Neural cell (in vitro differentiated cells): Measurements from ENCODE around the gene MPP3. TPM values are rescaled to one million over a fixed set of nuclear protein-coding genes. Genes with fewer than 3 reads are reported as not detected.
"Not testable (repeated sequence)": the region's sequence is repeated elsewhere in the genome, so short reads cannot be mapped to it uniquely, and the experiment has no call there.

Source experiments
- H2AFZ ChIP-seq: fragments of 200-600, 300-800 bp; sonication (generic), shearing (Covaris generic); 2 replicates; pipeline ENCODE4 v1.6.0; 2014; ENCODE audit warnings: low read depth, mild to moderate bottlenecking, antibody characterized with exemption, low read length, moderate library complexity
- H3F3A ChIP-seq: fragments of 200-600 bp; shearing (Covaris generic); 2 replicates; pipeline ENCODE4 v1.6.1; 2016; ENCODE audit warnings: mild to moderate bottlenecking, moderate library complexity, mixed read lengths, antibody characterized with exemption, low read length; ENCODE audit not compliant: insufficient read depth, poor library complexity, severe bottlenecking
- H3K27ac ChIP-seq: fragments of 200-600, 300-800 bp; sonication (generic), shearing (Covaris generic); 2 replicates; pipeline ENCODE4 v1.5.1; 2014; ENCODE audit warnings: mild to moderate bottlenecking, low read length, moderate library complexity
- H3K27me3 ChIP-seq: fragments of 300-800, 200-600 bp; sonication (generic), shearing (Covaris generic); 2 replicates; pipeline ENCODE4 v1.6.0; 2014; ENCODE audit warnings: mild to moderate bottlenecking, low read depth, low read length, moderate library complexity; ENCODE audit not compliant: insufficient read depth
- H3K36me3 ChIP-seq: fragments of 300-800, 200-600 bp; sonication (generic), shearing (Covaris generic); 2 replicates; pipeline ENCODE4 v1.5.1; 2014; ENCODE audit warnings: mild to moderate bottlenecking, antibody characterized with exemption, low read length, moderate library complexity; ENCODE audit not compliant: insufficient read depth
- H3K4me2 ChIP-seq: fragments of 300-800, 200-600 bp; sonication (generic), shearing (Covaris generic); 2 replicates; pipeline ENCODE4 v1.6.0; 2014; ENCODE audit warnings: mild to moderate bottlenecking, low read length
- H3K4me3 ChIP-seq: fragments of 300-800, 200-600 bp; sonication (generic), shearing (Covaris generic); 2 replicates; pipeline ENCODE4 v1.5.1; 2014; ENCODE audit warnings: mild to moderate bottlenecking, low read length, moderate library complexity
- H3K79me2 ChIP-seq: fragments of 200-600 bp; shearing (Covaris generic); replicated peaks from 2 replicates; pipeline ENCODE4 v1.6.0; 2014; ENCODE audit warnings: mild to moderate bottlenecking, low read length, moderate library complexity; ENCODE audit not compliant: insufficient read depth
- H3K9ac ChIP-seq: fragments of 300-800, 200-600 bp; sonication (generic), shearing (Covaris generic); 2 replicates; pipeline ENCODE4 v1.6.1; 2016; ENCODE audit warnings: mild to moderate bottlenecking, low read length, mixed read lengths
- H3K9me2 ChIP-seq: fragments of 200-600 bp; shearing (Covaris generic); 2 replicates; pipeline ENCODE4 v1.6.1; 2016; ENCODE audit warnings: mild to moderate bottlenecking, low read length, mixed read lengths; ENCODE audit not compliant: insufficient read depth
- H3K9me3 ChIP-seq: fragments of 200-600, 300-800 bp; sonication (generic), shearing (Covaris generic); 2 replicates; pipeline ENCODE4 v1.6.1; 2016; ENCODE audit warnings: mild to moderate bottlenecking, mixed run types, low read length, moderate library complexity, mixed read lengths
- H4K20me1 ChIP-seq: fragments of 200-600 bp; shearing (Covaris generic); 2 replicates; pipeline ENCODE4 v1.6.1; 2016; ENCODE audit warnings: mild to moderate bottlenecking, mixed run types; ENCODE audit not compliant: insufficient read depth
- CTCF ChIP-seq: fragments of 450-650 bp; IDR thresholded peaks from 2 replicates; pipeline ENCODE4 v1.5.1; 2014; ENCODE audit warnings: antibody characterized with exemption, mild to moderate bottlenecking, moderate library complexity; ENCODE audit not compliant: poor library complexity, severe bottlenecking
- EP300 ChIP-seq: fragments of 450-650 bp; conservative IDR thresholded peaks from 2 replicates; pipeline ENCODE4 v1.6.1; 2014; ENCODE audit warnings: antibody characterized with exemption, mild to moderate bottlenecking, moderate library complexity; ENCODE audit not compliant: poor library complexity, severe bottlenecking
- EZH2 ChIP-seq: fragments of 200-600, 300-800 bp; shearing (Covaris generic), sonication (generic); IDR thresholded peaks from 2 replicates; pipeline ENCODE4 v1.6.1; 2014; ENCODE audit warnings: antibody characterized with exemption, low read length, borderline replicate concordance, mild to moderate bottlenecking; ENCODE audit not compliant: insufficient read depth, poor library complexity, severe bottlenecking
- MXI1 ChIP-seq: fragments of 450-650 bp; conservative IDR thresholded peaks from 2 replicates; pipeline ENCODE4 v1.6.1; 2014; ENCODE audit warnings: antibody characterized with exemption, mild to moderate bottlenecking; ENCODE audit not compliant: poor library complexity, severe bottlenecking
- POLR2AphosphoS5 ChIP-seq: IDR thresholded peaks from 2 replicates; pipeline ENCODE4 v1.6.1; 2012
- RAD21 ChIP-seq: fragments of 450-650 bp; conservative IDR thresholded peaks from 2 replicates; pipeline ENCODE4 v1.6.1; 2014; ENCODE audit warnings: antibody characterized with exemption, mild to moderate bottlenecking, moderate library complexity
- SMC3 ChIP-seq: fragments of 450-650 bp; conservative IDR thresholded peaks from 2 replicates; pipeline ENCODE4 v1.6.1; 2014; ENCODE audit warnings: antibody characterized with exemption, mild to moderate bottlenecking, moderate library complexity; ENCODE audit not compliant: poor library complexity
- TAF1 ChIP-seq: IDR thresholded peaks from 2 replicates; pipeline ENCODE4 v1.6.1; 2012; ENCODE audit warnings: low read depth
- polyA plus RNA-seq: library from polyadenylated mRNA; depleted of rRNA; stranded (reverse); fragments of >200 nt; gene quantifications from 2 replicates; pipeline ENCODE4 v1.2.3, GENCODE V29; 2014
- TF ChIP-seq, protein P1 (sequence below): IDR thresholded peaks from 2 replicates; pipeline ENCODE4 v1.6.1; 2012; ENCODE audit warnings: borderline replicate concordance

Gene MPP3
- polyA plus RNA-seq, 1 donor from 2014 or later: 48.1 TPM

- H3K27ac ChIP-seq: no peak overlapping the region
- H3K9me2 ChIP-seq: no peaks in the 10 kb centered on the region
- H3K4me3 ChIP-seq: no peak overlapping the region
- H3K4me2 ChIP-seq: no peak overlapping the region
- H4K20me1 ChIP-seq: no peaks in the 10 kb centered on the region
- no peaks in the 10 kb centered on the region for H3K36me3 ChIP-seq
- H3K27me3 ChIP-seq: no peaks in the 10 kb centered on the region
- no peaks in the 10 kb centered on the region for H3F3A ChIP-seq
- H2AFZ ChIP-seq: no peak overlapping the region
- no peak overlapping the region for H3K9ac ChIP-seq
- no peaks in the 10 kb centered on the region for H3K9me3 ChIP-seq
- no peak for TF ChIP-seq CTCF
- no peaks in the 10 kb centered on the region for H3K79me2 ChIP-seq
Measured at GRCh38 chr17:43842975-43843325, 10.0 kb upstream of the MPP3 start.

- not testable (repeated sequence) for H3K27me3 ChIP-seq, H3K9me2 ChIP-seq, H3F3A ChIP-seq, H3K4me3 ChIP-seq, H3K4me2 ChIP-seq, H3K9ac ChIP-seq, H3K27ac ChIP-seq, H4K20me1 ChIP-seq, H3K79me2 ChIP-seq, H2AFZ ChIP-seq, H3K9me3 ChIP-seq, H3K36me3 ChIP-seq
Measured at GRCh38 chr17:43842091-43842974, 9.4 kb upstream of the MPP3 start.

- Histone ChIP-seq H2AFZ (no peak overlapping the region), H3K9me3 (no peaks in the 10 kb centered on the region), H3K36me3 (no peaks in the 10 kb centered on the region), H3F3A (no peaks in the 10 kb centered on the region), H3K9ac (no peak overlapping the region), H3K27me3 (no peaks in the 10 kb centered on the region), H3K27ac (no peak overlapping the region), H3K9me2 (no peaks in the 10 kb centered on the region), H4K20me1 (no peaks in the 10 kb centered on the region), H3K79me2 (no peaks in the 10 kb centered on the region), H3K4me3 (no peak overlapping the region), H3K4me2 (no peak overlapping the region)
- TF ChIP-seq SMC3: no peak
- TF ChIP-seq MXI1: no peak
- TF ChIP-seq TAF1: no peak
- TF ChIP-seq CTCF: no peak
- no peak for TF ChIP-seq EZH2
- TF ChIP-seq, protein P1, sequence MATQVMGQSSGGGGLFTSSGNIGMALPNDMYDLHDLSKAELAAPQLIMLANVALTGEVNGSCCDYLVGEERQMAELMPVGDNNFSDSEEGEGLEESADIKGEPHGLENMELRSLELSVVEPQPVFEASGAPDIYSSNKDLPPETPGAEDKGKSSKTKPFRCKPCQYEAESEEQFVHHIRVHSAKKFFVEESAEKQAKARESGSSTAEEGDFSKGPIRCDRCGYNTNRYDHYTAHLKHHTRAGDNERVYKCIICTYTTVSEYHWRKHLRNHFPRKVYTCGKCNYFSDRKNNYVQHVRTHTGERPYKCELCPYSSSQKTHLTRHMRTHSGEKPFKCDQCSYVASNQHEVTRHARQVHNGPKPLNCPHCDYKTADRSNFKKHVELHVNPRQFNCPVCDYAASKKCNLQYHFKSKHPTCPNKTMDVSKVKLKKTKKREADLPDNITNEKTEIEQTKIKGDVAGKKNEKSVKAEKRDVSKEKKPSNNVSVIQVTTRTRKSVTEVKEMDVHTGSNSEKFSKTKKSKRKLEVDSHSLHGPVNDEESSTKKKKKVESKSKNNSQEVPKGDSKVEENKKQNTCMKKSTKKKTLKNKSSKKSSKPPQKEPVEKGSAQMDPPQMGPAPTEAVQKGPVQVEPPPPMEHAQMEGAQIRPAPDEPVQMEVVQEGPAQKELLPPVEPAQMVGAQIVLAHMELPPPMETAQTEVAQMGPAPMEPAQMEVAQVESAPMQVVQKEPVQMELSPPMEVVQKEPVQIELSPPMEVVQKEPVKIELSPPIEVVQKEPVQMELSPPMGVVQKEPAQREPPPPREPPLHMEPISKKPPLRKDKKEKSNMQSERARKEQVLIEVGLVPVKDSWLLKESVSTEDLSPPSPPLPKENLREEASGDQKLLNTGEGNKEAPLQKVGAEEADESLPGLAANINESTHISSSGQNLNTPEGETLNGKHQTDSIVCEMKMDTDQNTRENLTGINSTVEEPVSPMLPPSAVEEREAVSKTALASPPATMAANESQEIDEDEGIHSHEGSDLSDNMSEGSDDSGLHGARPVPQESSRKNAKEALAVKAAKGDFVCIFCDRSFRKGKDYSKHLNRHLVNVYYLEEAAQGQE: no peak
- TF ChIP-seq RAD21: no peak
- TF ChIP-seq POLR2AphosphoS5: no peak
- TF ChIP-seq EP300: no peak
Measured at GRCh38 chr17:43841282-43841681, 8.3 kb upstream of the MPP3 start.
